Colonic mucosa (tissue), 4 donors: Measurements from ENCODE around the gene SLC26A5. TPM values are rescaled to one million over a fixed set of nuclear protein-coding genes. Genes with fewer than 3 reads are reported as not detected.

ENCODE experiments used
- DNase-seq: peaks from one replicate; pipeline ENCODE4 v3.0.0-alpha.2; 2020
- H3K27ac ChIP-seq: fragments of 200-600 bp; one replicate; pipeline ENCODE4 v1.8.0; 2021
- H3K27me3 ChIP-seq: fragments of 200-600 bp; one replicate; pipeline ENCODE4 v1.8.0; 2021
- H3K36me3 ChIP-seq: fragments of 200-600 bp; one replicate; pipeline ENCODE4 v1.8.0; 2021
- H3K4me1 ChIP-seq: fragments of 200-600 bp; one replicate; pipeline ENCODE4 v1.8.0; 2021; ENCODE audit warnings: mild to moderate bottlenecking
- H3K4me3 ChIP-seq: fragments of 200-600 bp; one replicate; pipeline ENCODE4 v1.8.0; 2021
- H3K9ac ChIP-seq, 2 donors: one replicate each; pipeline ENCODE4 v1.7.0; 2013; ENCODE audit warnings: control low read depth in 2 of 2, low read depth in 2 of 2, low read length in 2 of 2
- H3K9me3 ChIP-seq: fragments of 200-600 bp; one replicate; pipeline ENCODE4 v1.8.0; 2021
- CTCF ChIP-seq: fragments of 200-600 bp; IDR thresholded peaks from one replicate; pipeline ENCODE4 v1.8.0; 2022; ENCODE audit warnings: antibody characterized with exemption, mild to moderate bottlenecking
- intact Hi-C: fragments of 100-400 bp; cut with DNase I; formaldehyde crosslinking; loops from one replicate; pipeline ENCODE4 v1.14.1; 2022
- total RNA-seq, 2 donors: library from RNA; stranded (reverse); fragmentation: NEBNext Ultra II Directional in 1 of 2; extraction: Animal tissue kit (Norgen Biotek cat#: 25700) in 1 of 2; gene quantifications; one replicate each; pipeline ENCODE4 v1.2.1, GENCODE V29; 2021
- donor health status: healthy.
- donor health status: DM: no; HTN: no; CAD: no.
- donor health status: DM: no; HTN: no; CAD: no.

The SLC26A5 gene
- total RNA-seq, 2 donors from 2014 or later: 0.25 TPM; not detected in 1

GRCh38 chr7:103388469-103389140 lies 57.4 kb downstream of the SLC26A5 start:
- DNase-seq: no peak
- Histone ChIP-seq H3K36me3 (no peaks in the 10 kb centered on the region), H3K9ac (no peak overlapping the region), H3K27ac (no peak overlapping the region), H3K4me3 (no peak overlapping the region), H3K9me3 (no peaks in the 10 kb centered on the region), H3K27me3 (no peaks in the 10 kb centered on the region), H3K4me1 (no peaks in the 10 kb centered on the region)
- no peak for TF ChIP-seq CTCF
- intact Hi-C loops: no loop called here

GRCh38 chr7:103387242-103387641 lies 58.8 kb downstream of the SLC26A5 start:
- Histone ChIP-seq H3K27me3 (no peaks in the 10 kb centered on the region), H3K36me3 (no peaks in the 10 kb centered on the region)
- no peak for TF ChIP-seq CTCF

GRCh38 chr7:103382032-103382402 lies 64.0 kb downstream of the SLC26A5 start:
- no peaks in the 10 kb centered on the region for H3K36me3 ChIP-seq
- TF ChIP-seq CTCF: no peak
- H3K27me3 ChIP-seq: no peaks in the 10 kb centered on the region
- H3K9ac ChIP-seq: no peak overlapping the region
- H3K4me1 ChIP-seq: no peaks in the 10 kb centered on the region
- no peak overlapping the region for H3K4me3 ChIP-seq
- no peak overlapping the region for H3K27ac ChIP-seq
- no peak for DNase-seq
- H3K9me3 ChIP-seq: no peaks in the 10 kb centered on the region
- intact Hi-C loops: no loop called here

More at GRCh38 chr7:103387242-103387641, 58.8 kb downstream of the SLC26A5 start:
- intact Hi-C loops: no loop called here
- Histone ChIP-seq H3K4me3 (no peak overlapping the region), H3K9ac (no peak overlapping the region), H3K4me1 (no peaks in the 10 kb centered on the region), H3K27ac (no peak overlapping the region), H3K9me3 (no peaks in the 10 kb centered on the region)
- no peak for DNase-seq

GRCh38 chr7:103381280-103382031 lies 64.6 kb downstream of the SLC26A5 start:
- no peak overlapping the region for H3K4me3 ChIP-seq
- no peak overlapping the region for H3K9ac ChIP-seq
- no peaks in the 10 kb centered on the region for H3K4me1 ChIP-seq
- DNase-seq: no peak
- intact Hi-C loops: no loop called here
- H3K27me3 ChIP-seq: no peaks in the 10 kb centered on the region
- no peak overlapping the region for H3K27ac ChIP-seq
- TF ChIP-seq CTCF: no peak
- H3K36me3 ChIP-seq: no peaks in the 10 kb centered on the region
- no peaks in the 10 kb centered on the region for H3K9me3 ChIP-seq

- H3K9me3 ChIP-seq: no peaks in the 10 kb centered on the region
- H3K36me3 ChIP-seq: no peaks in the 10 kb centered on the region
- no peak overlapping the region for H3K4me3 ChIP-seq
- intact Hi-C loops: no loop called here
- DNase-seq: no peak
- no peaks in the 10 kb centered on the region for H3K27me3 ChIP-seq
- no peaks in the 10 kb centered on the region for H3K4me1 ChIP-seq
- H3K27ac ChIP-seq: no peak overlapping the region
- no peak for TF ChIP-seq CTCF
- no peak overlapping the region for H3K9ac ChIP-seq
These were observed 65.4 kb downstream of the SLC26A5 start for GRCh38 chr7:103380395-103381191.
